Stimulated activated CD4-positive, alpha-beta T cell treated with anti-CD3 and anti-CD28 coated beads, Interleukin-4, amount 100 ng/mL, for 4 hours (primary cell): ENCODE data around the gene INPP5D.
"Not testable (repeated sequence)": the region's sequence is repeated elsewhere in the genome, so short reads cannot be mapped to it uniquely, and the experiment has no call there.

Experiments
- DNase-seq, 2 experiments: peaks; one replicate each; pipeline ENCODE4 v3.0.0-alpha.2; 2020

The INPP5D gene

GRCh38 chr2:233185963-233186362 lies 125.8 kb downstream of the INPP5D start:
- no peak for DNase-seq

GRCh38 chr2:233186851-233187250 lies 126.7 kb downstream of the INPP5D start:
- DNase-seq = no peak

GRCh38 chr2:233189025-233189424 lies 128.9 kb downstream of the INPP5D start:
- DNase-seq = no peak

- DNase-seq = not testable (repeated sequence)
Observed at GRCh38 chr2:233191016-233191415, 130.9 kb downstream of the INPP5D start.

- DNase-seq = no peak
Observed at GRCh38 chr2:233193738-233194137, 133.6 kb downstream of the INPP5D start.

GRCh38 chr2:233195027-233195426 lies 134.9 kb downstream of the INPP5D start:
- DNase-seq = no peak

- DNase-seq = no peak
Observed at GRCh38 chr2:233197022-233197421, 136.9 kb downstream of the INPP5D start.

- no peak for DNase-seq
Observed at GRCh38 chr2:233198026-233198425, 137.9 kb downstream of the INPP5D start.

- no peak for DNase-seq
Observed at GRCh38 chr2:233199870-233200269, 139.7 kb downstream of the INPP5D start.

GRCh38 chr2:233200790-233201189 lies 140.6 kb downstream of the INPP5D start:
- DNase-seq = not testable (repeated sequence)

GRCh38 chr2:233201258-233202013 lies 141.3 kb downstream of the INPP5D start:
- no peak for DNase-seq

GRCh38 chr2:233202531-233202944 lies 142.4 kb downstream of the INPP5D start:
- no peak for DNase-seq

GRCh38 chr2:233203060-233203459 lies 142.9 kb downstream of the INPP5D start:
- DNase-seq = no peak

GRCh38 chr2:233204286-233204936 lies 144.3 kb downstream of the INPP5D start:
- no peak for DNase-seq

GRCh38 chr2:233208382-233209116 lies 148.4 kb downstream of the INPP5D start:
- DNase-seq = no peak

GRCh38 chr2:233209117-233209532 lies 149.0 kb downstream of the INPP5D start:
- DNase-seq = no peak

- no peak for DNase-seq
Observed at GRCh38 chr2:233209533-233210171, 149.5 kb downstream of the INPP5D start.

GRCh38 chr2:233210281-233210680 lies 150.1 kb downstream of the INPP5D start:
- no peak for DNase-seq

GRCh38 chr2:233210843-233211547 lies 150.9 kb downstream of the INPP5D start:
- no peak for DNase-seq

- DNase-seq = no peak
Observed at GRCh38 chr2:233211548-233211895, 151.4 kb downstream of the INPP5D start.

- DNase-seq = no peak
Observed at GRCh38 chr2:233213011-233213410, 152.9 kb downstream of the INPP5D start.

GRCh38 chr2:233213975-233214374 lies 153.8 kb downstream of the INPP5D start:
- no peak for DNase-seq
